ENCODE results near the gene ZHX3. TPM values are rescaled to one million over a fixed set of nuclear protein-coding genes. Genes with fewer than 3 reads are reported as not detected.

Gene ZHX3
- total RNA-seq, 8 experiments from 2014 or later = 6.6 to 20.6 (median 13.0) TPM

- no peak for ATAC-seq (replicated peaks in 6 of 8)
- Histone ChIP-seq H3K27ac (no peak overlapping the region), H3K4me3 (no peak overlapping the region), H3K4me1 (replicated peaks in 1 of 2) (peaks cover 18 to 32% of the 10 kb centered on the region in 2 donors)
- 83 to 100% (median 100%) methylated on average over 1 to 2 of the region's 2 CpGs; no CpG with 5 or more reads in 5 of the 10 experiments for WGBS, 10 experiments
- in situ Hi-C loops (cut with MboI; ENCODE audit: low pct_unique_long_range_greater_than_20kb in 2 of 9, low sequenced_read_pairs in 9 of 9, unreplicated experiment in 9 of 9) = no loop called here
These were observed 172.2 kb downstream of the ZHX3 start for GRCh38 chr20:41145317-41145716.

- in situ Hi-C loops (cut with MboI; ENCODE audit: low pct_unique_long_range_greater_than_20kb in 2 of 9, low sequenced_read_pairs in 9 of 9, unreplicated experiment in 9 of 9) = no loop called here
- H3K27ac ChIP-seq = no peak overlapping the region
- ATAC-seq (replicated peaks in 6 of 8) = no peak
- WGBS, 10 experiments = 37 to 100% (median 90%) methylated on average over 1 to 2 of the region's 2 CpGs; no CpG with 5 or more reads in 5 of the 10 experiments
- H3K4me1 ChIP-seq (replicated peaks in 1 of 2) = peaks cover 29 to 34% of the 10 kb centered on the region in 2 donors
- no peak overlapping the region for H3K4me3 ChIP-seq
These were observed 174.2 kb downstream of the ZHX3 start for GRCh38 chr20:41143354-41143753.

GRCh38 chr20:41142919-41143318 is 174.6 kb downstream of the ZHX3 start:
- no peak overlapping the region for H3K27ac ChIP-seq

GRCh38 chr20:41142245-41142644 is 175.3 kb downstream of the ZHX3 start:
- no peak for ATAC-seq (replicated peaks in 6 of 8)
- in situ Hi-C loops (cut with MboI; ENCODE audit: low pct_unique_long_range_greater_than_20kb in 2 of 9, low sequenced_read_pairs in 9 of 9, unreplicated experiment in 9 of 9) = no loop called here
- Histone ChIP-seq H3K4me1 (replicated peaks in 1 of 2) (peaks cover 29 to 33% of the 10 kb centered on the region in 2 donors), H3K4me3 (no peak overlapping the region), H3K27ac (no peak overlapping the region)
- WGBS, 10 experiments = 60 to 100% (median 81%) methylated on average over 1 to 3 of the region's 4 CpGs; no CpG with 5 or more reads in 6 of the 10 experiments

More at GRCh38 chr20:41142919-41143318, 174.6 kb downstream of the ZHX3 start:
- Histone ChIP-seq H3K4me1 (replicated peaks in 1 of 2) (peaks cover 29 to 33% of the 10 kb centered on the region in 2 donors), H3K4me3 (no peak overlapping the region)
- ATAC-seq (replicated peaks in 6 of 8) = no peak
- 79 to 96% (median 87%) methylated on average over 2 to 4 of the region's 5 CpGs; no CpG with 5 or more reads in 5 of the 10 experiments for WGBS, 10 experiments
- in situ Hi-C loops (cut with MboI; ENCODE audit: low pct_unique_long_range_greater_than_20kb in 2 of 9, low sequenced_read_pairs in 9 of 9, unreplicated experiment in 9 of 9) = no loop called here

- Histone ChIP-seq H3K27ac (peak overlapping the region in 1 of 2 donors; percentile 5), H3K4me1 (replicated peaks in 1 of 2) (peaks cover 32 to 34% of the 10 kb centered on the region in 2 donors), H3K4me3 (no peak overlapping the region)
- in situ Hi-C loops (cut with MboI; ENCODE audit: low pct_unique_long_range_greater_than_20kb in 2 of 9, low sequenced_read_pairs in 9 of 9, unreplicated experiment in 9 of 9) = no loop called here
- ATAC-seq (replicated peaks in 6 of 8) = no peak
- WGBS, 10 experiments = 0 to 100% (median 43%) methylated on average over 1 to 7 of the region's 8 CpGs; no CpG with 5 or more reads in 6 of the 10 experiments
These were observed 176.2 kb downstream of the ZHX3 start for GRCh38 chr20:41141153-41141815.

GRCh38 chr20:41140226-41141133 is 177.1 kb downstream of the ZHX3 start:
- Histone ChIP-seq H3K27ac (no peak overlapping the region), H3K4me3 (no peak overlapping the region), H3K4me1 (replicated peaks in 1 of 2) (peaks cover 38 to 40% of the 10 kb centered on the region in 2 donors)
- 23 to 100% (median 72%) methylated on average over 1 to 6 of the region's 10 CpGs; no CpG with 5 or more reads in 3 of the 10 experiments for WGBS, 10 experiments
- in situ Hi-C loops (cut with MboI; ENCODE audit: low pct_unique_long_range_greater_than_20kb in 2 of 9, low sequenced_read_pairs in 9 of 9, unreplicated experiment in 9 of 9) = no loop called here
- ATAC-seq (replicated peaks in 6 of 8) = no peak

GRCh38 chr20:41139227-41140093 is 178.1 kb downstream of the ZHX3 start:
- in situ Hi-C loops (cut with MboI; ENCODE audit: low pct_unique_long_range_greater_than_20kb in 2 of 9, low sequenced_read_pairs in 9 of 9, unreplicated experiment in 9 of 9) = no loop called here
- H3K4me3 ChIP-seq = peak overlapping the region; percentile 86 to 97 (median 95)
- no peak for ATAC-seq (replicated peaks in 6 of 8)
- peaks cover 38 to 40% of the 10 kb centered on the region in 2 donors for H3K4me1 ChIP-seq (replicated peaks in 1 of 2)
- no peak overlapping the region for H3K27ac ChIP-seq
- 32 to 82% (median 58%) methylated on average over 1 to 4 of the region's 5 CpGs; no CpG with 5 or more reads in 2 of the 10 experiments for WGBS, 10 experiments

- ATAC-seq (replicated peaks in 6 of 8) = no peak
- peak overlapping the region; percentile 98 to 99 for H3K27ac ChIP-seq
- in situ Hi-C loops (cut with MboI; ENCODE audit: low pct_unique_long_range_greater_than_20kb in 2 of 9, low sequenced_read_pairs in 9 of 9, unreplicated experiment in 9 of 9) = no loop called here
- WGBS, 10 experiments = 0 to 20% (median 20%) methylated on average over 2 to 8 of the region's 12 CpGs; no CpG with 5 or more reads in 5 of the 10 experiments
- H3K4me1 ChIP-seq (replicated peaks in 1 of 2) = peaks cover 38 to 40% of the 10 kb centered on the region in 2 donors
- peak overlapping the region; percentile 86 to 97 (median 95) for H3K4me3 ChIP-seq
These were observed 178.9 kb downstream of the ZHX3 start for GRCh38 chr20:41138475-41139226.

- 0% methylated on average over 1 to 8 of the region's 66 CpGs; no CpG with 5 or more reads in 6 of the 10 experiments for WGBS, 10 experiments
- Histone ChIP-seq H3K4me1 (replicated peaks in 1 of 2) (peaks cover 38 to 40% of the 10 kb centered on the region in 2 donors), H3K4me3 (peak overlapping the region; percentile 86 to 97 (median 95)), H3K27ac (peak overlapping the region; percentile 98 to 99)
- peak in 7 of 8 experiments; percentile 1 to 48 (median 38) for ATAC-seq (replicated peaks in 6 of 8)
- in situ Hi-C loops (cut with MboI; ENCODE audit: low pct_unique_long_range_greater_than_20kb in 2 of 9, low sequenced_read_pairs in 9 of 9, unreplicated experiment in 9 of 9) = no loop called here
These were observed 179.7 kb downstream of the ZHX3 start for GRCh38 chr20:41137614-41138474.

- in situ Hi-C loops (cut with MboI; ENCODE audit: low pct_unique_long_range_greater_than_20kb in 2 of 9, low sequenced_read_pairs in 9 of 9, unreplicated experiment in 9 of 9) = no loop called here
- peak; percentile 66 to 84 (median 81) for ATAC-seq (replicated peaks in 6 of 8)
- Histone ChIP-seq H3K4me1 (replicated peaks in 1 of 2) (peaks cover 34 to 35% of the 10 kb centered on the region in 2 donors), H3K27ac (peak within 1 kb of the TSS; percentile 98 to 99), H3K4me3 (peak within 1 kb of the TSS; percentile 86 to 97 (median 95))
- 0 to 20% methylated on average over 2 of the region's 121 CpGs; no CpG with 5 or more reads in 8 of the 10 experiments for WGBS, 10 experiments
These were observed 180.6 kb downstream of the ZHX3 start, which contains the start of gene PLCG1 for GRCh38 chr20:41136680-41137613. Gene PLCG1 (plus strand): TSS chr20:41137543. CDS start chr20:41137642, 99 bp downstream.

Measured in motor neuron (in vitro differentiated cells).